Activated CD8-positive, alpha-beta memory T cell treated with anti-CD3 and anti-CD28 coated beads for 4 hours (primary cell): ENCODE results near the gene STAT2.
"Not testable (repeated sequence)": the region's sequence is repeated elsewhere in the genome, so short reads cannot be mapped to it uniquely, and the experiment has no call there.

ENCODE experiments used
- DNase-seq, 2 donors: peaks; one replicate each; pipeline ENCODE4 v3.0.0-alpha.2; 2020; ENCODE audit warnings: low read depth in 2 of 2

Gene STAT2

GRCh38 chr12:56359851-56360767 is at the start of gene STAT2:
TSS of gene STAT2 (minus strand) at chr12:56360107. CDS start at chr12:56356571, 3,536 bp downstream.
- peak; percentile 97 to 99 for DNase-seq

- no peak for DNase-seq
Measured at GRCh38 chr12:56408799-56409417, 49.0 kb upstream of the STAT2 start.

- DNase-seq: not testable (repeated sequence)
Measured at GRCh38 chr12:56404227-56404626, 44.3 kb upstream of the STAT2 start.

DNA sequence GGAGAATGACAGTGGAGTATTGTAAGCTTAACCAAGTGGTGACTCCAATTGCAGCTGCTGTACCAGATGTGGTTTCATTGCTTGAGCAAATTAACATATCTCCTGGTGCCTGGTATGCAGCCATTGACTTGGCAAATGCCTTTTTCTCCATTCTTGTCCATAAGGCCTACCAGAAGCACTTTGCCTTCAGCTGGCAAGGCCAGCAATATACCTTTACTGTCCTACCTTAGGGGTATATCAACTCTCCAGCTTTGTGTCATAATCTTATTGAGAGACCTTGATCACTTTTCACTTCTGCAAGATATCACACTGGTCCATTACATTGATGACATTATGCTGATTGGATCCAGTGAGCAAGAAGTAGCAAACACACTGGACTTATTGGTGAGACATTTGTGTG is 41.7 kb upstream of the STAT2 start:
- not testable (repeated sequence) for DNase-seq

- DNase-seq: not testable (repeated sequence)
Measured at GRCh38 chr12:56401125-56401524, 41.2 kb upstream of the STAT2 start.

DNA sequence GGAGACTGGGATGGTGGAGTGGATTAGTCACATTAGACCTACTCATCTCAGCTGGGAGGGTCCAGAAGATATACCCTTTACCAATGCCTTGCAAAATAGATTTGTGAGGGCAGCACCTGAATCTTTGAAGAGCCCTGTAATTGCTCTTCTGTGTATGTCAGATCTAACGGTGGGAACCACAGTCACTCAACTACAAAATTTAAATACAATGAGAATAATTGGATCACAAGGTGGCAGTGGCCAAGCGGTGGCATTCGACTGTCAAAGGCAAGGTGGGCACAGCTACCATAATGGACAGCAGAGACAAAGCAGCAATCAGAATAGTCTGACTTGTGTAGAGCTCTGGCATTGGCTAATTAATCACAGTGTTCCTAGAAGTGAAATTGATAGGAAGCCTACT is 39.6 kb upstream of the STAT2 start:
- not testable (repeated sequence) for DNase-seq

DNA sequence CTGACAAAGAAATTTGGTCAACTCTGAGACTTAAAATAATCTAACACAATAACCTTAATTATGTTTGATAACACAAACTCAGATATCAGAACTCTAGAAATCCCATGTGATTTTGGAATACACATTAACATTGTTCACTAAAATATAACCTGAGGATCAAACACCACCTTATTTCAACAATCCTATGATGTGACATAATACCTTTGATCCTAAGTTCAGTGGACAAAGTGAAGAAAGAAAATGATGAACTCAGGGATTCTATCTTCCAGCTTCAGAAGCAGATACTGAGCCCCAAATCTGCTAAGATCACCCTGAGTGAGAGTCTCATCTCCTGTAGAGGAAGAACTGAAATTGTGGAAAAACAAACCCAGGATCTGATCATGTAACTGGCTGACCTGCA is 38.4 kb upstream of the STAT2 start:
- DNase-seq: no peak

- no peak for DNase-seq
Measured at GRCh38 chr12:56392331-56392730, 32.4 kb upstream of the STAT2 start.

DNA sequence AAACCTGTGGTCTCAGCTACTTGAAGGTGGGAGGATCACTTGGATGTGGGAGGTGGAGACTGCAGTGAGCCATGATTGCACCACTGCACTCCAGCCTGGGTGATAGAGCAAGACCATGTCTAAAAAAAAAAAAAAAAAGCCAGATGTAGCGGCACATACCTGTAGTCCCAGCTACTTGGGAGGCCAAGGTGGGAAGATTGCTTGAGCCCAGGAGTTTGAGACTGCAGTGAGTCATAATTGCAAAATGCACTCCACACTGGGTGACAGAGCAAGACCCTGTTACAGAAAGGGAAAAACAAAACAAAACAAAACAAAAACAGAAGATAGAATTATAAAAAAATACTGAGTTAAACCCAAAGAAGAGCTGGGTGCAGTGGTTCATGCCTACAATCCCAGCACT is 31.8 kb upstream of the STAT2 start:
- DNase-seq: no peak

DNA sequence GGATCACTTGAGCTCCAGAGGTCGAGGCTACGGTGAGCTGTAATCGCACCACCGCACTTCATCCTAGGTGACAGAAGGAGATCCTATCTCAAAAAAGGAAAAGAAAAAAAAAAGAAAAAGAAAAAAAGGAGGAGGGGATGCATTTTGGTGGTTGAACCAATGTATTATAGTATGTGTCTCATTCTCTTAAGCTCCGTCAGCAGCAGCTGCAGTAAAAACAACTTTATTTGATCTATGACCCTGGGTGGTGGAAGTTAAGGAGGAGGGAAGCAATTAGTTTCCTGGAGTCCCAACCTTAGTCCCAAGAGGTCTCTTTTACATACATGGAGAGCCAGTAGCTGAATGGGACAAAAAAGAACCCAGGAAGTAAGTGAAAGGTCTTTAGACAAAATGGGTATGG is 29.5 kb upstream of the STAT2 start:
- no peak for DNase-seq

DNA sequence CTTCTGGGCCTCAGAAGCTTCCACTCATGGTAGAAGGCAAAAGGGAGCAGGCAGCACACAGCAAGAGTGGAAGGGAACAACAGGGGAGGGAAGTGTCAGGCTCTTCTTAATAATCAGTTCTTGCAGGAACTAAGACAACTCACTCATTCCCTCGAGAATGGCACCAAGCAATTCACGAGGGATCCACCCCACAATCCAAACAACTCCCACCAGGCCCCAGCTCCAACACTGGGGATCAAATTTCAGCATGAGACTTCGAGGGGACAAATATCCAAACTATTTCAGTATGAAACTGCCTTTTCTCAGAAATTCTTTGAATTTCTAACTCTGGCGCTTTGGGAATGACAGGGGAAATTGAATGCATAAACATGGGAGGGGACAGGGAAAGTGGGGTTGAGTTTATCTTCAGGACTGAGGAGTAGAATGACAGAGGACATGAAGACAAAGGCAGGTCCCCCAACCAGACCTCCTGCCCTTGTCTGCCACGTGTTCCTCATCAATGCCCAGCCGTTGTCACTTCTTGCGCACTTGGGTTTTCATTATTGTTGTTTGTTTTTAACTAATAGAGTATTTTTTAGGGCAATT is 27.3 kb upstream of the STAT2 start:
- no peak for DNase-seq

GRCh38 chr12:56385873-56386272 is 26.0 kb upstream of the STAT2 start:
- no peak for DNase-seq

DNA sequence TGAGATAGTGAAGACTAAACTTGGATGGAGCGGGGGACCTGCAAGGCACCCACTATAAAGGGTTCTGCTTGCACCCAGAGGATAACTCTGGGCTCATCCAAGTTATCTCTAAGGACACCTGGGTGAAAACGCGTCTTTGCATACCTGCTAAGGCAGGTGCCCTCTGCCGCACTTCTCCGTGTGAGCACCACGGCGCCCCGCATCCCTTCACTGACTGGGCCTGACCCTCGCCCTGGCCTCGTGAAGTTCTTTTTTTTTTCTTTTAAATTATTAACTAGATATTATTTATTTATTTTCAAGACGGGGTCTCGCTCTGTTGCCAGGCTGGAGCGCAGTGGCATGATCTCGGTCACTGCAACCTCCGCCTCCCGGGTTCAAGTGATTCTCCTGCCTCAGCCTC is 22.7 kb upstream of the STAT2 start:
- no peak for DNase-seq

GRCh38 chr12:56377989-56378316 is 18.0 kb upstream of the STAT2 start:
- no peak for DNase-seq

DNA sequence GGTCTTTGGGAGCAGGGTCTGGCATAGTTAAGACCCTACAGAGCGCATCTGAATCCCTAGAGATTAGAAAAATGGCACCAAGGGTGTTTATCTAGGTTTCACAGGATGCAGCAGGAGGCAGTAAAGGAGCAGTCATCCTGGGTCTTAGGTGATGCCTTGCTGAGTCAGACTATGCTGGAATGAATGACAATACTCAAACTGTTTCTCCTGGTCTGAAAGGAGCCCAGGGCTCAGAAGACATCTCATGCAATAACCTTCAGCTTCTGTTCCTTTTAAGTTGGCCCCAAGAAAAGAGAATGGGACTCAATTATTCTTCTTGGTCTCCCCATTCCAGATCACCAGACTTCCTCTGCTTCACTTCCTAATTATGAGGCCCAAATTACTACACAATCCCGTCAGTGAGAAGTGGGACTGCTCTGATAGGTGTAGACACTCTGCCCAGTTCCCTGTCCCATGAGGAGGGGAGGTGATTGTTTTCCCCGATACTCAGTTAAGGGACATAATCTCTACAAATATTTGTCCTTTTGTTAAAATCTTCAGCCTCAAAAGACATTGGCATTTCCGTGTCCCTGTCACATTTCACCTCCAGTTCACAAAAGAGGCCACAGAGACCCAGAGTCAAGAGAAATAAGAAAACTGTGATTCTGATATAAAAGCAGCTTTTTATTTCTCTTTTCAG is 17.5 kb upstream of the STAT2 start:
- DNase-seq: no peak

- DNase-seq: no peak
Measured at GRCh38 chr12:56375598-56376434, 15.9 kb upstream of the STAT2 start.

DNA sequence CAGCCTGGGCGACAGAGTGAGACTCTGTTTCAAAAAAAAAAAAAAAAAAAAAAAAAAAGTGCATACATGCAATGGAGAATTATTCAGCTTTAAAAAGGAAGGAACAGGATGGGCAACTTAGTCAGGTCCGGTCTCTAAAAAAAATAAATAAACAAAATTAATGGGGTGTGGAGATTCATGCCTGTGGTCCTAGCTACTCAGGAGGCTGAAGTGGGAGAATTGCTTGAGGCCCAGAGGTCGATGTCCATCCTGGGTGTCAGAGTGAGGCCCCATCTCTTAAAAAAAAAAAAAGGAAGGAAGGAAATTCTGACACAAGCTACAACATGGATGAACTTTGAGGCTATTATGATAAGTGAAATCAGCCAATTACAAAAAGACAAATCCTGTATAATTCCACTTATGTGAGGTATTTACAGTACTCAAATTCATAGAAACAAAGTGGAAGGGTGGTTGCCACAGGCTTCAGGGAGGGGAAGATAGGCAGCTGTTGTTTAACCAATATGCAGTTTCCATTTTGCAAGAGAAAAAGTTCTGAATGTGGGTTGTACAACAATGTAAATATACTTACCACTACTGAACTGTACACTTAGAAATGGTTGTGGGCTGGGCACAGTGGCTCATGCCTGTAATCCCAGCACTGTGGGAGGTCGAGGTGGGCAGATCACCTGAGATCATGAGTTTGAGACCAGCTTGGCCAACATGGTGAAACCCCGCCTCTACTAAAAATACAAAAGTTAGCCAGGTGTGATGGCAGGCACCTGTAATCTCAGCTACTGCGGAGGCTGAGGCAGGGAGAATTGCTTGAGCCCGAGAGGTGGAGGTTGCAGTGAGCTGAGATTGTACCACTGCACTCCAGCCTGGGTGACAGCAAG is 15.1 kb upstream of the STAT2 start:
- DNase-seq: no peak

DNA sequence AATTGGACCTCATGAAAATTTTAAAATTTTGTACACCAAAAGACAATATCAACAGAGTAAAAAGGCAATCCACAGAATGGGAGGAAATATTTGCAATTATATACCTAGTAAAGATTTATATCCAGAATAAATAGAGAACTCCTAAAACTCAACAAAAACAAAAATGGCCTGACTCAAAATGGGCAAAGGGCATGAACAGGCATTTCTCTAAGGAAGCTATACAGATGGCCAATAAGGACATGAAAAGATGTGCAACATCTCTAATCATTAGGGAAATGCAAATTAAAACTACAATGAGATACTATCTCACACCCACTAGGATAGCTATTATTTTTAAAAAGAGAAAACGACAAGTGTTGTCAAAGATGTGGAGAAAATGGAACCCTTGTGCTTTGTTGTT is 13.6 kb upstream of the STAT2 start:
- no peak for DNase-seq

GRCh38 chr12:56366948-56367347 is 7.0 kb upstream of the STAT2 start:
- no peak for DNase-seq
